HG02610 (cell line): ENCODE measurements around the gene NF1.
"Not testable (repeated sequence)": the region's sequence is repeated elsewhere in the genome, so short reads cannot be mapped to it uniquely, and the experiment has no call there.

ENCODE experiments used
- ATAC-seq: cut with Tn5 transposase; IDR thresholded peaks from one replicate; pipeline ENCODE4 v1.9.1; 2021; ENCODE audit warnings: mild to moderate bottlenecking, moderate library complexity; ENCODE audit not compliant: unreplicated experiment

Gene NF1

GRCh38 chr17:31249835-31250141 lies 155.0 kb downstream of the NF1 start:
- ATAC-seq = no peak

GRCh38 chr17:31250229-31250628 lies 155.5 kb downstream of the NF1 start:
- no peak for ATAC-seq

GRCh38 chr17:31251105-31251969 lies 156.6 kb downstream of the NF1 start:
- no peak for ATAC-seq

GRCh38 chr17:31251970-31252328 lies 157.2 kb downstream of the NF1 start:
- no peak for ATAC-seq

- ATAC-seq = no peak
Measured at GRCh38 chr17:31252741-31253140, 158.0 kb downstream of the NF1 start.

GRCh38 chr17:31254654-31255053 lies 159.9 kb downstream of the NF1 start:
- ATAC-seq = no peak

- ATAC-seq = no peak
Measured at GRCh38 chr17:31256936-31257335, 162.2 kb downstream of the NF1 start.

- ATAC-seq = no peak
Measured at GRCh38 chr17:31260151-31260550, 165.4 kb downstream of the NF1 start.

- no peak for ATAC-seq
Measured at GRCh38 chr17:31261601-31262000, 166.8 kb downstream of the NF1 start.

GRCh38 chr17:31262923-31263322 lies 168.1 kb downstream of the NF1 start:
- not testable (repeated sequence) for ATAC-seq

- no peak for ATAC-seq
Measured at GRCh38 chr17:31266042-31266441, 171.3 kb downstream of the NF1 start.

- no peak for ATAC-seq
Measured at GRCh38 chr17:31269036-31269577, 174.3 kb downstream of the NF1 start.

- no peak for ATAC-seq
Measured at GRCh38 chr17:31269578-31269983, 174.8 kb downstream of the NF1 start.

- no peak for ATAC-seq
Measured at GRCh38 chr17:31272236-31272635, 177.5 kb downstream of the NF1 start.

- ATAC-seq = no peak
Measured at GRCh38 chr17:31272803-31273202, 178.0 kb downstream of the NF1 start.

- no peak for ATAC-seq
Measured at GRCh38 chr17:31273516-31273915, 178.7 kb downstream of the NF1 start.

- ATAC-seq = no peak
Measured at GRCh38 chr17:31274252-31274651, 179.5 kb downstream of the NF1 start.

GRCh38 chr17:31275116-31275515 lies 180.3 kb downstream of the NF1 start:
- ATAC-seq = no peak

- no peak for ATAC-seq
Measured at GRCh38 chr17:31279401-31279800, 184.6 kb downstream of the NF1 start.

- ATAC-seq = no peak
Measured at GRCh38 chr17:31281061-31281460, 186.3 kb downstream of the NF1 start.

- ATAC-seq = no peak
Measured at GRCh38 chr17:31283841-31284240, 189.1 kb downstream of the NF1 start.

- no peak for ATAC-seq
Measured at GRCh38 chr17:31286587-31286986, 191.8 kb downstream of the NF1 start.

- ATAC-seq = not testable (repeated sequence)
Measured at GRCh38 chr17:31287932-31288331, 193.2 kb downstream of the NF1 start.
